Neural cell (in vitro differentiated cells): ENCODE data around the gene MARS1. TPM values are rescaled to one million over a fixed set of nuclear protein-coding genes. Genes with fewer than 3 reads are reported as not detected.

ENCODE experiments used
- H2AFZ ChIP-seq: fragments of 200-600, 300-800 bp; sonication (generic), shearing (Covaris generic); 2 replicates; pipeline ENCODE4 v1.6.0; 2014; ENCODE audit warnings: low read depth, mild to moderate bottlenecking, antibody characterized with exemption, low read length, moderate library complexity
- H3F3A ChIP-seq: fragments of 200-600 bp; shearing (Covaris generic); 2 replicates; pipeline ENCODE4 v1.6.1; 2016; ENCODE audit warnings: mild to moderate bottlenecking, moderate library complexity, mixed read lengths, antibody characterized with exemption, low read length; ENCODE audit not compliant: insufficient read depth, poor library complexity, severe bottlenecking
- H3K27ac ChIP-seq: fragments of 200-600, 300-800 bp; sonication (generic), shearing (Covaris generic); 2 replicates; pipeline ENCODE4 v1.5.1; 2014; ENCODE audit warnings: mild to moderate bottlenecking, low read length, moderate library complexity
- H3K27me3 ChIP-seq: fragments of 300-800, 200-600 bp; sonication (generic), shearing (Covaris generic); 2 replicates; pipeline ENCODE4 v1.6.0; 2014; ENCODE audit warnings: mild to moderate bottlenecking, low read depth, low read length, moderate library complexity; ENCODE audit not compliant: insufficient read depth
- H3K36me3 ChIP-seq: fragments of 300-800, 200-600 bp; sonication (generic), shearing (Covaris generic); 2 replicates; pipeline ENCODE4 v1.5.1; 2014; ENCODE audit warnings: mild to moderate bottlenecking, antibody characterized with exemption, low read length, moderate library complexity; ENCODE audit not compliant: insufficient read depth
- H3K4me2 ChIP-seq: fragments of 300-800, 200-600 bp; sonication (generic), shearing (Covaris generic); 2 replicates; pipeline ENCODE4 v1.6.0; 2014; ENCODE audit warnings: mild to moderate bottlenecking, low read length
- H3K4me3 ChIP-seq: fragments of 300-800, 200-600 bp; sonication (generic), shearing (Covaris generic); 2 replicates; pipeline ENCODE4 v1.5.1; 2014; ENCODE audit warnings: mild to moderate bottlenecking, low read length, moderate library complexity
- H3K79me2 ChIP-seq: fragments of 200-600 bp; shearing (Covaris generic); replicated peaks from 2 replicates; pipeline ENCODE4 v1.6.0; 2014; ENCODE audit warnings: mild to moderate bottlenecking, low read length, moderate library complexity; ENCODE audit not compliant: insufficient read depth
- H3K9ac ChIP-seq: fragments of 300-800, 200-600 bp; sonication (generic), shearing (Covaris generic); 2 replicates; pipeline ENCODE4 v1.6.1; 2016; ENCODE audit warnings: mild to moderate bottlenecking, low read length, mixed read lengths
- H3K9me2 ChIP-seq: fragments of 200-600 bp; shearing (Covaris generic); 2 replicates; pipeline ENCODE4 v1.6.1; 2016; ENCODE audit warnings: mild to moderate bottlenecking, low read length, mixed read lengths; ENCODE audit not compliant: insufficient read depth
- H3K9me3 ChIP-seq: fragments of 200-600, 300-800 bp; sonication (generic), shearing (Covaris generic); 2 replicates; pipeline ENCODE4 v1.6.1; 2016; ENCODE audit warnings: mild to moderate bottlenecking, mixed run types, low read length, moderate library complexity, mixed read lengths
- H4K20me1 ChIP-seq: fragments of 200-600 bp; shearing (Covaris generic); 2 replicates; pipeline ENCODE4 v1.6.1; 2016; ENCODE audit warnings: mild to moderate bottlenecking, mixed run types; ENCODE audit not compliant: insufficient read depth
- EP300 ChIP-seq: fragments of 450-650 bp; conservative IDR thresholded peaks from 2 replicates; pipeline ENCODE4 v1.6.1; 2014; ENCODE audit warnings: antibody characterized with exemption, mild to moderate bottlenecking, moderate library complexity; ENCODE audit not compliant: poor library complexity, severe bottlenecking
- EZH2 ChIP-seq: fragments of 200-600, 300-800 bp; shearing (Covaris generic), sonication (generic); IDR thresholded peaks from 2 replicates; pipeline ENCODE4 v1.6.1; 2014; ENCODE audit warnings: antibody characterized with exemption, low read length, borderline replicate concordance, mild to moderate bottlenecking; ENCODE audit not compliant: insufficient read depth, poor library complexity, severe bottlenecking
- MXI1 ChIP-seq: fragments of 450-650 bp; conservative IDR thresholded peaks from 2 replicates; pipeline ENCODE4 v1.6.1; 2014; ENCODE audit warnings: antibody characterized with exemption, mild to moderate bottlenecking; ENCODE audit not compliant: poor library complexity, severe bottlenecking
- POLR2AphosphoS5 ChIP-seq: IDR thresholded peaks from 2 replicates; pipeline ENCODE4 v1.6.1; 2012
- RAD21 ChIP-seq: fragments of 450-650 bp; conservative IDR thresholded peaks from 2 replicates; pipeline ENCODE4 v1.6.1; 2014; ENCODE audit warnings: antibody characterized with exemption, mild to moderate bottlenecking, moderate library complexity
- SMC3 ChIP-seq: fragments of 450-650 bp; conservative IDR thresholded peaks from 2 replicates; pipeline ENCODE4 v1.6.1; 2014; ENCODE audit warnings: antibody characterized with exemption, mild to moderate bottlenecking, moderate library complexity; ENCODE audit not compliant: poor library complexity
- TAF1 ChIP-seq: IDR thresholded peaks from 2 replicates; pipeline ENCODE4 v1.6.1; 2012; ENCODE audit warnings: low read depth
- polyA minus RNA-seq: library from RNA; depleted of rRNA, polyadenylated mRNA; stranded (reverse); fragments of >200 nt; gene quantifications from 2 replicates; pipeline ENCODE4 v1.2.3, GENCODE V29; 2014
- polyA plus RNA-seq: library from polyadenylated mRNA; depleted of rRNA; stranded (reverse); fragments of >200 nt; gene quantifications from 2 replicates; pipeline ENCODE4 v1.2.3, GENCODE V29; 2014
- TF ChIP-seq, protein P1 (sequence below): IDR thresholded peaks from 2 replicates; pipeline ENCODE4 v1.6.1; 2012; ENCODE audit warnings: borderline replicate concordance
- TF ChIP-seq, protein P2 (sequence below): fragments of 450-650 bp; IDR thresholded peaks from 2 replicates; pipeline ENCODE4 v1.5.1; 2014; ENCODE audit warnings: antibody characterized with exemption, mild to moderate bottlenecking, moderate library complexity; ENCODE audit not compliant: poor library complexity, severe bottlenecking

The MARS1 gene
- 312 and 321 TPM in 2 replicates for polyA plus RNA-seq
- 115 and 122 TPM in 2 replicates for polyA minus RNA-seq

DNA sequence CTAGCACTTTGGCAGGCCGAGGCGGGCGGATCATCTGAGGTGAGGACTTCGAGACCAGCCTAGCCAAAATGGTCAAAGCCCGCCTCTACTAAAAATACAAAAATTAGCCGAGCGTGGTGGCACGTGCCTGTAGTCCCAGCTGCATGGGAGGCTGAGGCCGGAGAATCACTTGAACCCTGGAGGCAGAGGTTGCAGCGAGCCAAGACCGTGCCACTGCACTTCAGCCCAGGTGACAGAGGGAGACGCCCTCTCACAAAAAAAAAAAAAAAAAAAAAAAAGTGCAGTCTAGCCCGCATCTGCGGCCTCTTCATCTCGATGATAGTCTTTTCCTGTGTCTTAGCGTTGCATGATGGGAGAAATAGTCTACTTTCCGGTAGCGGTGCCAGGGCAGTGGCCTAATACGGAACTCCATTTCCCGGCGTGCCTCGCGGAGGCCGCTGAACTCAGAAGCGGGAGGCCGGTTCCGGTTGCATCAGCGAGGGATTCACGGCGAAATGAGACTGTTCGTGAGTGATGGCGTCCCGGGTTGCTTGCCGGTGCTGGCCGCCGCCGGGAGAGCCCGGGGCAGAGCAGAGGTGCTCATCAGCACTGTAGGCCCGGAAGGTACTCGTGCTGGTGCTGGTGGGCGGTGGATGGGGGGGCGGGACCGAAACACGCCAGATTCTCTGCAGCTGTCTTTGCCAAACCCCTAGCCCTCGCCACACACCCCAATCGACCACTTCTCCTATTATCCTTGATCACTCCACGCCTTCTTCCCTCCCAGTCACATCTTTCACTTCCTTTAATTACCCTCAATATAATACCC lies at the start of gene MARS1:
Gene MARS1 (plus strand): TSS at position 472 of the 805 bp plus-strand sequence. CDS start 23 bp downstream, at position 495.
- no peaks in the 10 kb centered on the region for H3F3A ChIP-seq
- H3K27ac ChIP-seq, result peak within 1 kb of the TSS; percentile 66
- H3K9me2 ChIP-seq, result no peaks in the 10 kb centered on the region
- H3K36me3 ChIP-seq, result peaks cover 2% of the 10 kb centered on the region
- peak within 1 kb of the TSS; percentile 99 for H3K4me2 ChIP-seq
- H3K79me2 ChIP-seq, result peaks cover 15% of the 10 kb centered on the region
- H4K20me1 ChIP-seq, result no peaks in the 10 kb centered on the region
- TF ChIP-seq MXI1, result peak; percentile 86
- TF ChIP-seq, protein P1, sequence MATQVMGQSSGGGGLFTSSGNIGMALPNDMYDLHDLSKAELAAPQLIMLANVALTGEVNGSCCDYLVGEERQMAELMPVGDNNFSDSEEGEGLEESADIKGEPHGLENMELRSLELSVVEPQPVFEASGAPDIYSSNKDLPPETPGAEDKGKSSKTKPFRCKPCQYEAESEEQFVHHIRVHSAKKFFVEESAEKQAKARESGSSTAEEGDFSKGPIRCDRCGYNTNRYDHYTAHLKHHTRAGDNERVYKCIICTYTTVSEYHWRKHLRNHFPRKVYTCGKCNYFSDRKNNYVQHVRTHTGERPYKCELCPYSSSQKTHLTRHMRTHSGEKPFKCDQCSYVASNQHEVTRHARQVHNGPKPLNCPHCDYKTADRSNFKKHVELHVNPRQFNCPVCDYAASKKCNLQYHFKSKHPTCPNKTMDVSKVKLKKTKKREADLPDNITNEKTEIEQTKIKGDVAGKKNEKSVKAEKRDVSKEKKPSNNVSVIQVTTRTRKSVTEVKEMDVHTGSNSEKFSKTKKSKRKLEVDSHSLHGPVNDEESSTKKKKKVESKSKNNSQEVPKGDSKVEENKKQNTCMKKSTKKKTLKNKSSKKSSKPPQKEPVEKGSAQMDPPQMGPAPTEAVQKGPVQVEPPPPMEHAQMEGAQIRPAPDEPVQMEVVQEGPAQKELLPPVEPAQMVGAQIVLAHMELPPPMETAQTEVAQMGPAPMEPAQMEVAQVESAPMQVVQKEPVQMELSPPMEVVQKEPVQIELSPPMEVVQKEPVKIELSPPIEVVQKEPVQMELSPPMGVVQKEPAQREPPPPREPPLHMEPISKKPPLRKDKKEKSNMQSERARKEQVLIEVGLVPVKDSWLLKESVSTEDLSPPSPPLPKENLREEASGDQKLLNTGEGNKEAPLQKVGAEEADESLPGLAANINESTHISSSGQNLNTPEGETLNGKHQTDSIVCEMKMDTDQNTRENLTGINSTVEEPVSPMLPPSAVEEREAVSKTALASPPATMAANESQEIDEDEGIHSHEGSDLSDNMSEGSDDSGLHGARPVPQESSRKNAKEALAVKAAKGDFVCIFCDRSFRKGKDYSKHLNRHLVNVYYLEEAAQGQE, result no peak
- no peak for TF ChIP-seq SMC3
- TF ChIP-seq, protein P2, sequence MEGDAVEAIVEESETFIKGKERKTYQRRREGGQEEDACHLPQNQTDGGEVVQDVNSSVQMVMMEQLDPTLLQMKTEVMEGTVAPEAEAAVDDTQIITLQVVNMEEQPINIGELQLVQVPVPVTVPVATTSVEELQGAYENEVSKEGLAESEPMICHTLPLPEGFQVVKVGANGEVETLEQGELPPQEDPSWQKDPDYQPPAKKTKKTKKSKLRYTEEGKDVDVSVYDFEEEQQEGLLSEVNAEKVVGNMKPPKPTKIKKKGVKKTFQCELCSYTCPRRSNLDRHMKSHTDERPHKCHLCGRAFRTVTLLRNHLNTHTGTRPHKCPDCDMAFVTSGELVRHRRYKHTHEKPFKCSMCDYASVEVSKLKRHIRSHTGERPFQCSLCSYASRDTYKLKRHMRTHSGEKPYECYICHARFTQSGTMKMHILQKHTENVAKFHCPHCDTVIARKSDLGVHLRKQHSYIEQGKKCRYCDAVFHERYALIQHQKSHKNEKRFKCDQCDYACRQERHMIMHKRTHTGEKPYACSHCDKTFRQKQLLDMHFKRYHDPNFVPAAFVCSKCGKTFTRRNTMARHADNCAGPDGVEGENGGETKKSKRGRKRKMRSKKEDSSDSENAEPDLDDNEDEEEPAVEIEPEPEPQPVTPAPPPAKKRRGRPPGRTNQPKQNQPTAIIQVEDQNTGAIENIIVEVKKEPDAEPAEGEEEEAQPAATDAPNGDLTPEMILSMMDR, result peak; percentile 62
- TF ChIP-seq TAF1, result peak; percentile 83
- TF ChIP-seq POLR2AphosphoS5, result peak; percentile 94
- TF ChIP-seq RAD21, result no peak
- TF ChIP-seq EZH2, result no peak
- TF ChIP-seq EP300, result no peak
- no peaks in the 10 kb centered on the region for H3K9me3 ChIP-seq
- peak within 1 kb of the TSS; percentile 33 for H2AFZ ChIP-seq
- H3K4me3 ChIP-seq, result peak within 1 kb of the TSS; percentile 85
- peak within 1 kb of the TSS; percentile 80 for H3K9ac ChIP-seq
- H3K27me3 ChIP-seq, result no peaks in the 10 kb centered on the region

DNA sequence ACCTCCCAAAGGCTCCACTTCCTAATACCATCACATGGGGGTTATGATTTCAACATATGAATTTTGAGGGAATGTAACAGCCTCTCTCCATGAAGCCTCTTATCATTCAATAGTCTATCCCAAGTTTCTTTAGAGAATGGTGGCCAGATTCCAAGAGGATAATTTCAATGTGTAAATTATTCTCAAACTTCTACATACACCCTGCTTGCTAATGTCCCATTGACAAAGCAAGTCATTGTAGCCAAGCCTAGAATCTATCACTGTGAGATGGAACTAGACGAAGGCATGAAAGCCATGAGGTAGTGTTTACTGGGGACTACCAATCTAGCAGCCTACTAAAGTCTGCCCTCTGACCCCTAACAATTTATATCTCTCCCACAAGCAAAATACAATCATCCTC lies 49.5 kb upstream of the MARS1 start:
- H3K36me3 ChIP-seq, result no peaks in the 10 kb centered on the region

More for the DNA sequence above, 49.5 kb upstream of the MARS1 start:
- Histone ChIP-seq H2AFZ (no peak overlapping the region), H3K27me3 (no peaks in the 10 kb centered on the region), H3K4me2 (no peak overlapping the region), H3K9ac (no peak overlapping the region), H3K27ac (no peak overlapping the region), H3K9me2 (no peaks in the 10 kb centered on the region), H3K9me3 (no peaks in the 10 kb centered on the region), H3K4me3 (no peak overlapping the region), H4K20me1 (no peaks in the 10 kb centered on the region), H3F3A (no peaks in the 10 kb centered on the region), H3K79me2 (no peaks in the 10 kb centered on the region)
- TF ChIP-seq RAD21, result no peak
- no peak for TF ChIP-seq SMC3
- TF ChIP-seq, protein P2, result no peak
- TF ChIP-seq EP300, result no peak
- TF ChIP-seq MXI1, result no peak
- no peak for TF ChIP-seq POLR2AphosphoS5
- TF ChIP-seq, protein P1, result no peak
- no peak for TF ChIP-seq EZH2
- TF ChIP-seq TAF1, result no peak
